ENCODE data around the gene CXADR.
"Not testable (repeated sequence)": the region's sequence is repeated elsewhere in the genome, so short reads cannot be mapped to it uniquely, and the experiment has no call there.

CXADR gene

DNA sequence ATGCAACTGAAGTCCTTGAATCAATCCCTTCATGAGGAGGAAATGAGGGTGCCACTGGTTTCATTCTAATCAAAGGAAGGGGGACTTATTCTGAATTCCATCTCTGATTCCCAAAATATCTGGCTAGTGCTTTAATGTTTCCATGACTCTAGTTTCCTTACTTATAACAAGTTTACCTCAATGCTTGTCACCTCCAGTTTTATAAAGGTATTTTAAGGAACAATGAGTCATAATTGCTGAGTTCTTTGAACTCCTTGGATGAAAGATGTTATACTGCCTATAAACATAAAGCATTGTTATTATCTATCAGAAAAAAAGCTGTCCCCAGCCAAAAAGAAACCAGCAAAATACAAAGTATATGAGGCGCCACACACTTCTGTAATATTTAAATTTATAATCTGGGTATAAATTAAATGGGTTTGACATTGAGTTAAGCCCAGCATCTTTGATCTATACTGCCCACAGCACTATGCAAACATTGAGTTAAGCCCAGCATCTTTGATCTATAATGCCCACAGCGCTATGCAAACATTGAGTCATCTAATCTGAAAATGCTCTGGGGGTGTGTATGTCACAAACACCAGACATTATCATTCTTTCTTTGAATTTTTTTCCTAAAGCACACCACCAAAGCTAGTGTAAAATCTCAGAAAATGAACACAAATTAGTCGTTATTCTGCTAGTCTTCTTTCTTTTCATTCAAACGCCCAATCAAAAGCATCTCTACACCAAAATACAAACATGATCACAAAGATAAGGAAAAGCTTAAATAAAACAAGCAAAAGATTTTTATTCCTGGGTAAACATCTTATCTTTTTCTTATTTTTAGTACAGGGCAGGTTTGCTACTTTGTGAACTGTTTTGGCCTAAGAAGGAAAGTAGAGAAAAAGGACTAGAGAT lies 11.5 kb upstream of the CXADR start:
- no peak overlapping the region for H3K4me3 ChIP-seq (ENCODE audit: low read depth, low read length)
- TF ChIP-seq, protein P1, sequence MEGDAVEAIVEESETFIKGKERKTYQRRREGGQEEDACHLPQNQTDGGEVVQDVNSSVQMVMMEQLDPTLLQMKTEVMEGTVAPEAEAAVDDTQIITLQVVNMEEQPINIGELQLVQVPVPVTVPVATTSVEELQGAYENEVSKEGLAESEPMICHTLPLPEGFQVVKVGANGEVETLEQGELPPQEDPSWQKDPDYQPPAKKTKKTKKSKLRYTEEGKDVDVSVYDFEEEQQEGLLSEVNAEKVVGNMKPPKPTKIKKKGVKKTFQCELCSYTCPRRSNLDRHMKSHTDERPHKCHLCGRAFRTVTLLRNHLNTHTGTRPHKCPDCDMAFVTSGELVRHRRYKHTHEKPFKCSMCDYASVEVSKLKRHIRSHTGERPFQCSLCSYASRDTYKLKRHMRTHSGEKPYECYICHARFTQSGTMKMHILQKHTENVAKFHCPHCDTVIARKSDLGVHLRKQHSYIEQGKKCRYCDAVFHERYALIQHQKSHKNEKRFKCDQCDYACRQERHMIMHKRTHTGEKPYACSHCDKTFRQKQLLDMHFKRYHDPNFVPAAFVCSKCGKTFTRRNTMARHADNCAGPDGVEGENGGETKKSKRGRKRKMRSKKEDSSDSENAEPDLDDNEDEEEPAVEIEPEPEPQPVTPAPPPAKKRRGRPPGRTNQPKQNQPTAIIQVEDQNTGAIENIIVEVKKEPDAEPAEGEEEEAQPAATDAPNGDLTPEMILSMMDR (IDR thresholded peaks at IDR 0.05; ENCODE audit: low read depth, low read length, missing control alignments): no peak
- in situ Hi-C loops (cut with HindIII; ENCODE audit: low sequenced_read_pairs): no loop called here
- DNase-seq (ENCODE audit: low read depth): no peak

DNA sequence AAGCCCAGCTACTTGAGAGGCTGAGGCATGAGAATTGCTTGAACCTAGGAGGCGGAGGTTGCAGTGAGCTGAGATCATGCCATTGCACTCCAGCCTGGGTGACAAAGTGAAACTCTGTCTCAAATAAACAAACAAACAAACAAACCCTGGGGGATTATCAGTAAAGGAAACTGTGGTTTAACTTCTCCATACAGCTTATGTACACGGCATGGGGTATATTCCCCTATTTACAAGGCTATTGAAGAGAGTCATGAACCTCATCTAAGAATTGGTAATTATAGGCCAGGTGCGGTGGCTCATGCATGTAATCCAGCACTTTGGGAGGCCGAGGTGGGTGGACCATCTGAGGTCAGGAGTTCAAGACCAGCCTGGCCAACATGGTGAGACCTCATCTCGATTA lies 9.9 kb upstream of the CXADR start:
- H3K4me3 ChIP-seq (ENCODE audit: low read depth, low read length); in situ Hi-C loops (cut with HindIII; ENCODE audit: low sequenced_read_pairs); DNase-seq (ENCODE audit: low read depth): not testable (repeated sequence)

DNA sequence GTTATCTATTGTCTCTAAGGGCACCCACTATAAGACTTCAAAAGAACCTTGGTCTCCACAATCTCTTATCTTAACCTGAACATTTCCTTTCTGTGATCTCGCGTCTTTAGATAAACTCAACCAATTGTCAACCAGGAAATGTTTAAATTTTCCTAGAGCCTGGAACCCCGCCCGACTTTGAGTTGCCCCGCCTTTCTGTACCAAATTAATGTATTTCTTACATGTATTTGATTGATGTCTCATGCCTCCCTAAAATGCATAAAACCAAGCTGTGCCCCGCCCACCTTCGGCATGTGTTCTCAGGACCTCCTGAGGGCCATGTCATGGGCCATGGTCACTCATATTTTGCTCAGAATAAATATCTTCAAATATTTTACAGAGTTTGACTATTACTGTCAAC lies 5.9 kb upstream of the CXADR start:
- in situ Hi-C loops (cut with HindIII; ENCODE audit: low sequenced_read_pairs): no loop called here
- TF ChIP-seq, protein P1 (IDR thresholded peaks at IDR 0.05; ENCODE audit: low read depth, low read length, missing control alignments): no peak
- DNase-seq (ENCODE audit: low read depth): no peak

DNA sequence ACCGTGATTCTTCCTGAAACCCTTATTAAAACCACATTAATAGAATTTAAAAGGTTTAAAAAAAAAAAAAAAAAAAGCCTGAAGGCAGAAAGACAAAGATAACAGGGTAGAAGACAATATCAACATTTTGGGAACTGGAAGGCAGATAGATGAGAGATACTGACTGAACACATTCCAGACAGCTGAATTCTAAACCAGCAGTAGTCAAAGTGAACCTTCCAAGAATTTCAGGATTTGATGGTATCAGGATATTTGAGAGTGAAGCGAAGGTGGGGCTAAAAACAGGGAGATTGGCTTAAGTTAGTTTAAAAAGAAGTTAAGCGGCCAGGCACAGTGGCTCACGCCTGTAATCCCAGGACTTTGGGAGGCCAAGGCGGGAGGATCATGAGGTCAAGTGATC lies 5.3 kb upstream of the CXADR start:
- TF ChIP-seq, protein P1 (IDR thresholded peaks at IDR 0.05; ENCODE audit: low read depth, low read length, missing control alignments): no peak
- DNase-seq (ENCODE audit: low read depth): no peak
- in situ Hi-C loops (cut with HindIII; ENCODE audit: low sequenced_read_pairs): no loop called here
- H3K4me3 ChIP-seq (ENCODE audit: low read depth, low read length): no peak overlapping the region

More for the DNA sequence above, 5.9 kb upstream of the CXADR start:
- H3K4me3 ChIP-seq (ENCODE audit: low read depth, low read length): no peak overlapping the region

DNA sequence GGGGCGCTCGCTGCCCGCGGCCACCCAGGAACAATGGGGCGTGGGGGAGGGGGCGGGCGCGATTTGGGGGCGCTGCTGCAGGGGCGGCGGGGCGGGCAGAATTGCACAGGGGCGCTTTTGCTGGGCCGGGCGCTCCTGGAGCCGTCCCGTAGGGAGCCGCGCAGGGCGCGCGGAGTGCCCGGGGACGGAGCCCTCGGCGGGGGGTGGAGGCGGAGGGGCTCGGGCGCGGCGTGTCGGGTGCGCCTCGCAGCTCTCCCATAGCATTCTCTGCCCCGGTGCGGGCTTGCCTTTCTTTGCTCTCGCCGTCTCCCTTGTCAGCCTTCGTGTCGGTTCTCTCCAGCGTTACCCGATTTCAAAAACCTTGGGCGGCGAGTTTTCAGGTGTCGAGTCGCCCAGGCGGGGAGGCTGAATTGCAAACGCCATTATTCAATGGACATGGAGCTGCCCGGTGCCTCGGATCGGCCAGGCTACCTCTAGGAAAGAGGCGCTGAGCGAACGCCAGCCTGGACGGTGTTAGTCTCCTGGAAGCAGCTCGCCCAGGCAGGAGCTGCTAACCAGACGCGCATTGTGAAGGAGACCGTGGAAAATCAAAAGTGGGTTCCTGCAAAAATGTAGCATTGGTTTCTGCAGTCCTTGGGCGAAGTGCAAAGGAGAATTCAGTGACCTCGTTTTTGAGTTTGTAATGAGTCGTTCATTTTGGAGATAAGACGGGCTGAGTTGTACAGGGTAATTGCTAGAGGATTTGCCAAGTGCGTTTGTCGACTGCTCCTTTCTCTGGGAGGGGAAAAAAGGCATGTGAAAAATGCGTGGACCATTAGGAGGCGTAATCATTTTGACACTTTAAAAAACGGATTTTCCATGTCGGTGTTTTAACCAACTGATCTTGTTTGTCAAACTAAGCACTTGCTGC lies 626 bp downstream of the CXADR start:
- peak overlapping the region; percentile 55 for H3K4me3 ChIP-seq (ENCODE audit: low read depth, low read length)
- in situ Hi-C loops (cut with HindIII; ENCODE audit: low sequenced_read_pairs): no loop called here
- TF ChIP-seq, protein P1 (IDR thresholded peaks at IDR 0.05; ENCODE audit: low read depth, low read length, missing control alignments): peak; percentile 27
- DNase-seq (ENCODE audit: low read depth): no peak

DNA sequence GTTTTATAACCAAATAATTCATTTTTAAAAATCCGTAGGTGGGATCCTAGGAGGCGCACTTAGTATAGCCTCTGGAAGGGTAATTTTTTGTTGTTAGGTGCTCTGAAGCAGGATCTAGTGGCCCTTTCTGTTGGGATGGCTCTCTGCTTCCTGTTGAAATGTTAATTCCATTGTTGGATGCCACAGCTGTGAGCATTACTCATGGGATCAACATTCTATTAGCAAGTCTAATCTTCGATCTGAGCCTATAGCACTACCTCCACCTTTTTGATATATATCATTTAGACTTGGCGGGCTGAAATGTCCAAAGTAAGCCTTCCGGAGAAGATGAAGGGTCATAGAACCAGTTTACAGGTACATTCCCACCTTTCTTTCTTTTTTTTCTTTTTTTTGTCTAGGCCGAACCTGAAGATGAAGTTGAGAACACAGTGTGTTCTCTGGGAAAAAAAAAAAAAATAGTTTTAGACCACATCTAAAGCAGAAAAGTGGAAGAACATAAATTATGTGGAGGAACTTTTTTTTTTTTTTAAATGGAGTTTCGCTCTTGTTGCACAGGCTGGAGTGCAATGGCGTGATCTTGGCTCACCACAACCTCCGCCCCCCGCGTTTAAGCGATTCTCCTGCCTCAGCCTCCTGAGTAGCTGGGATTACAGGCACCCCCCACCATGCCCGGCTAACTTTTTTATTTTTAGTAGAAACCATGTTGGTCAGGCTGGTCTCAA lies 1.4 kb downstream of the CXADR start:
- H3K4me3 ChIP-seq (ENCODE audit: low read depth, low read length): peak overlapping the region; percentile 55
- in situ Hi-C loops (cut with HindIII; ENCODE audit: low sequenced_read_pairs): no loop called here
- TF ChIP-seq, protein P1 (IDR thresholded peaks at IDR 0.05; ENCODE audit: low read depth, low read length, missing control alignments): no peak
- no peak for DNase-seq (ENCODE audit: low read depth)

DNA sequence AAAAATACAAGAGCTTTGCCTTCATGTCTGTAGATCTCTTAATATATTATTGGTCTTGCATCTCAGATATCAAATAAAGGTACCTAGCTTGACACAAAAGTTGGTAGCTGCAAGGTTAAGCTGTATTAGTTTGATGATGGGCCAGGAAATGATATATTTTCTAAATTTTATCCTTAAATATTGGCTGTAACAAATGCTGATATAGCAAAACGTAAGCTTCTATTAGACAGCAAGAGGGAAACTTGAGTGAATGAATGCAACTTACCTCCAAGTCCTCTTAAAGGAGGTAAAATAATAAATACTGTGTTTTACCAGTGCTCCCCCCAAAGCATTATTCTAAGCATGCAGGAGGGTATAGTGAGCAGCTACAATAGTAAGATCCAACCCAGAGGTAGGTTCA lies 4.2 kb downstream of the CXADR start:
- DNase-seq (ENCODE audit: low read depth); in situ Hi-C loops (cut with HindIII; ENCODE audit: low sequenced_read_pairs); H3K4me3 ChIP-seq (ENCODE audit: low read depth, low read length): not testable (repeated sequence)

Measured in astrocyte of the cerebellum (primary cell).